HEK293 (cell line): ENCODE measurements around the gene ADAMTS9.

Source experiments
- CTCF ChIA-PET: fragments of 350-600 bp; formaldehyde crosslinking; extraction: SDS; loops from one replicate; lab custom pipeline; 2021; ENCODE audit warnings: antibody characterized with exemption; lab: Yijun Ruan, JAX
- POLR2A ChIA-PET: fragments of 300-600 bp; formaldehyde crosslinking; extraction: SDS; loops from one replicate; lab custom pipeline; 2020; ENCODE audit warnings: antibody characterized with exemption, inconsistent platforms; lab: Yijun Ruan, JAX
- H3K27ac ChIP-seq: fragments of 200-500 bp; sonication (Bioruptor generic); 2 replicates; pipeline ENCODE4 v1.5.1; 2014; ENCODE audit warnings: low read depth, low read length, control low read depth, inconsistent platforms; ENCODE audit errors: extremely low read depth
- H3K36me3 ChIP-seq, 2 experiments: fragments of 200-500 bp in 1 of 2; sonication (Bioruptor generic) in 1 of 2; 1 replicate in 1 of 2; 2 replicates in 1 of 2; pipeline ENCODE4 v1.5.1; 2014 to 2017; ENCODE audit warnings: inconsistent platforms in 2 of 2, low read length in 2 of 2; ENCODE audit not compliant: control insufficient read depth in 2 of 2, insufficient read depth in 1 of 2
- H3K4me1 ChIP-seq: fragments of 200-500 bp; sonication (Bioruptor generic); 2 replicates; pipeline ENCODE4 v1.5.1; 2014; ENCODE audit warnings: mild to moderate bottlenecking, low read length, inconsistent platforms; ENCODE audit not compliant: control insufficient read depth, insufficient read depth
- H3K4me3 ChIP-seq: 2 replicates; pipeline ENCODE4 v1.5.1; 2011; ENCODE audit warnings: low read depth, mild to moderate bottlenecking, control low read depth, low read length, moderate library complexity
- H3K9me3 ChIP-seq: fragments of 200-500 bp; sonication (Bioruptor generic); 2 replicates; pipeline ENCODE4 v1.5.1; 2014; ENCODE audit warnings: low read depth, low read length, inconsistent platforms; ENCODE audit not compliant: control insufficient read depth, insufficient read depth
- GLI4 ChIP-seq: fragments of 450-650 bp; formaldehyde crosslinking; IDR thresholded peaks from 2 replicates; pipeline ENCODE4 v1.5.1; 2016; ENCODE audit warnings: missing biosample characterization, missing genetic modification characterization
- MZF1 ChIP-seq: fragments of 450-650 bp; formaldehyde crosslinking; IDR thresholded peaks from 2 replicates; pipeline ENCODE4 v1.5.1; 2017; ENCODE audit warnings: missing biosample characterization, missing genetic modification characterization, borderline replicate concordance
- RBAK ChIP-seq: fragments of 450-650 bp; formaldehyde crosslinking; IDR thresholded peaks from 2 replicates; pipeline ENCODE4 v1.5.1; 2016; ENCODE audit warnings: missing biosample characterization, missing genetic modification characterization
- SCRT1 ChIP-seq: fragments of 450-650 bp; formaldehyde crosslinking; IDR thresholded peaks from 2 replicates; pipeline ENCODE4 v1.5.1; 2016; ENCODE audit warnings: missing biosample characterization, missing genetic modification characterization, borderline replicate concordance
- SP7 ChIP-seq: fragments of 450-650 bp; formaldehyde crosslinking; IDR thresholded peaks from 2 replicates; pipeline ENCODE4 v1.5.1; 2016; ENCODE audit warnings: missing biosample characterization, missing genetic modification characterization
- ZBTB48 ChIP-seq: fragments of 450-650 bp; formaldehyde crosslinking; IDR thresholded peaks from 2 replicates; pipeline ENCODE4 v1.5.1; 2016; ENCODE audit warnings: missing biosample characterization, missing genetic modification characterization
- ZFP37 ChIP-seq: fragments of 450-650 bp; formaldehyde crosslinking; IDR thresholded peaks from 2 replicates; pipeline ENCODE4 v1.5.1; 2016; ENCODE audit warnings: missing biosample characterization, missing genetic modification characterization
- ZNF16 ChIP-seq: fragments of 450-650 bp; formaldehyde crosslinking; IDR thresholded peaks from 2 replicates; pipeline ENCODE4 v1.5.1; 2016; ENCODE audit warnings: low read depth, missing biosample characterization, missing genetic modification characterization
- ZNF48 ChIP-seq: fragments of 450-650 bp; formaldehyde crosslinking; IDR thresholded peaks from 2 replicates; pipeline ENCODE4 v1.5.1; 2016; ENCODE audit warnings: missing biosample characterization, missing genetic modification characterization
- ZNF558 ChIP-seq: fragments of 450-650 bp; formaldehyde crosslinking; IDR thresholded peaks from 2 replicates; pipeline ENCODE4 v1.5.1; 2016; ENCODE audit warnings: missing biosample characterization, missing genetic modification characterization
- ZNF843 ChIP-seq: fragments of 450-650 bp; formaldehyde crosslinking; IDR thresholded peaks from 2 replicates; pipeline ENCODE4 v1.5.1; 2016; ENCODE audit warnings: missing biosample characterization, missing genetic modification characterization
- TF ChIP-seq, protein P1 (sequence below): fragments of 450-650 bp; formaldehyde crosslinking; IDR thresholded peaks from 2 replicates; pipeline ENCODE4 v1.5.1; 2017; ENCODE audit warnings: missing biosample characterization, missing genetic modification characterization
- TF ChIP-seq, protein P2 (sequence below): fragments of 450-650 bp; formaldehyde crosslinking; IDR thresholded peaks from 2 replicates; pipeline ENCODE4 v1.5.1; 2017; ENCODE audit warnings: missing biosample characterization, mild to moderate bottlenecking, missing genetic modification characterization, moderate library complexity
- TF ChIP-seq, protein P3 (sequence below): fragments of 450-650 bp; formaldehyde crosslinking; IDR thresholded peaks from 2 replicates; pipeline ENCODE4 v1.5.1; 2016; ENCODE audit warnings: missing biosample characterization, missing genetic modification characterization
- TF ChIP-seq, protein P4 (sequence below): fragments of 450-650 bp; formaldehyde crosslinking; IDR thresholded peaks from 2 replicates; pipeline ENCODE4 v1.5.1; 2016; ENCODE audit warnings: missing biosample characterization, missing genetic modification characterization
- TF ChIP-seq, protein P5 (sequence below): fragments of 450-650 bp; formaldehyde crosslinking; IDR thresholded peaks from 2 replicates; pipeline ENCODE4 v1.5.1; 2016; ENCODE audit warnings: missing biosample characterization, missing genetic modification characterization
- TF ChIP-seq, protein P6 (sequence below): fragments of 450-650 bp; formaldehyde crosslinking; IDR thresholded peaks from 2 replicates; pipeline ENCODE4 v1.5.1; 2016; ENCODE audit warnings: missing biosample characterization, missing genetic modification characterization
- TF ChIP-seq, protein P7 (sequence below): IDR thresholded peaks from 2 replicates; pipeline ENCODE4 v1.6.1; 2011; ENCODE audit warnings: mild to moderate bottlenecking, low read depth, low read length, borderline replicate concordance

The ADAMTS9 gene

DNA sequence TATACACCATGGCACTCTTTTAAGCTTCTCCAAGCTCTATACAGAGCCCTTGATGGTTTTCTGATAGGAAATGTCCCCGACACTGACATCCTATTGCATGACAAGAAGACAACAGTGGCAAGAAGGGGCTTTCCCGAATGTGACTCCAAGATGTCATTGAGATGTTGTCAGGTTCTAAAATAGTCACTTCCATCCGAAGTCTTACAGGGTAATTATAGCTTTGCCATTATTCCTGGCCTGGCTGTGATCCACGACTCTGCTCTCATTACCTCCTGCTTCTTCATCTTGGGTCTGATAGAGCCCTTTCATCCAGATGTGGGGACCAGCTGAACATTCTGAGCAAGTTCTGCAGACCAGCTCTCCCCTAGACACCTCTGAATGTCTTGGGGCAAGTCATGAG is 40.6 kb upstream of the ADAMTS9 start:
- H3K9me3 ChIP-seq: no peaks in the 10 kb centered on the region
- ChIA-PET CTCF (interaction anchor here (0.8 kb wide), 1 partner anchor 195 kb away, joined by 3 read pairs; no protein-coding TSS in a partner anchor), POLR2A (no interaction called here)
- no peaks in the 10 kb centered on the region for H3K4me1 ChIP-seq
- H3K4me3 ChIP-seq: no peak overlapping the region
- H3K27ac ChIP-seq: no peak overlapping the region
- H3K36me3 ChIP-seq: no peaks in the 10 kb centered on the region
- TF ChIP-seq, protein P1, sequence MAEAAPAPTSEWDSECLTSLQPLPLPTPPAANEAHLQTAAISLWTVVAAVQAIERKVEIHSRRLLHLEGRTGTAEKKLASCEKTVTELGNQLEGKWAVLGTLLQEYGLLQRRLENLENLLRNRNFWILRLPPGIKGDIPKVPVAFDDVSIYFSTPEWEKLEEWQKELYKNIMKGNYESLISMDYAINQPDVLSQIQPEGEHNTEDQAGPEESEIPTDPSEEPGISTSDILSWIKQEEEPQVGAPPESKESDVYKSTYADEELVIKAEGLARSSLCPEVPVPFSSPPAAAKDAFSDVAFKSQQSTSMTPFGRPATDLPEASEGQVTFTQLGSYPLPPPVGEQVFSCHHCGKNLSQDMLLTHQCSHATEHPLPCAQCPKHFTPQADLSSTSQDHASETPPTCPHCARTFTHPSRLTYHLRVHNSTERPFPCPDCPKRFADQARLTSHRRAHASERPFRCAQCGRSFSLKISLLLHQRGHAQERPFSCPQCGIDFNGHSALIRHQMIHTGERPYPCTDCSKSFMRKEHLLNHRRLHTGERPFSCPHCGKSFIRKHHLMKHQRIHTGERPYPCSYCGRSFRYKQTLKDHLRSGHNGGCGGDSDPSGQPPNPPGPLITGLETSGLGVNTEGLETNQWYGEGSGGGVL (tag by site-specific recombination): no peak
- TF ChIP-seq SP7 (tag by site-specific recombination): peak; percentile 62

DNA sequence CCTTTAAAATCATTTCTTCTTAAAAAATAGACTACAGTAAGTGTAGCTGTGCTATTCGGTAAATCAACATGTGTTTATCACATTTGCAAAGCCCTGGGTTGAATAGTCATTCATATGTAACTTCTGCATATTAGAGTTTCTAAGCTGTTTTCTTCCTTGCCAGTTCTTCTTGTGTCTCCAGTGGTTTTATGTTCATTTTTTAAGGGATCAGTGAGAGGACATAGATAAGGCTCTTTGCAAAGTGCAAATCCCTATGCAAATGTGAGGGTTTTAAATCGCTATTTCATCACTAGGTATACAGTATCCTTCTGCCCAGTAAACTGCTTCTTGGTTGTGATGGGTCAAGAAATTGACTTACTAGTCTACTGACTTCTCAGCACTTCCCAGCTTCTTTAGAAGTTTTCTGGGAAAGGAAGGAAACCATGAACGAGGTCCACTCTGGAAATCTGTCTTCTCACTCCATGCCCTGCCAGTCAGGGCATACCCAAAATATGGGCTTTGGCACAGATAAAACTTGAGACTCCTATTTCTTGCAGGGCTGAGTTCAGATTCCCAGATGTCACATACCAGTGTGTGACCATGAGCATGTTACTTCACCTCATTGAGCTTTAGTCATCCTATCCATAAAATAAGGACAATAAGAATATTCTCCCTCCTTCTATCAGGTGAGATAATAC is 38.8 kb upstream of the ADAMTS9 start:
- H3K27ac ChIP-seq: no peak overlapping the region
- CTCF ChIA-PET: no interaction called here
- TF ChIP-seq ZNF558 (tag by site-specific recombination) (no peak), ZNF843 (tag by site-specific recombination) (no peak), ZNF48 (tag by site-specific recombination) (no peak), GLI4 (tag by site-specific recombination) (no peak), ZBTB48 (tag by site-specific recombination) (no peak), ZFP37 (no peak), ZNF16 (no peak), SCRT1 (tag by site-specific recombination) (no peak), RBAK (tag by site-specific recombination) (no peak), MZF1 (tag by site-specific recombination) (no peak)
- TF ChIP-seq, protein P2, sequence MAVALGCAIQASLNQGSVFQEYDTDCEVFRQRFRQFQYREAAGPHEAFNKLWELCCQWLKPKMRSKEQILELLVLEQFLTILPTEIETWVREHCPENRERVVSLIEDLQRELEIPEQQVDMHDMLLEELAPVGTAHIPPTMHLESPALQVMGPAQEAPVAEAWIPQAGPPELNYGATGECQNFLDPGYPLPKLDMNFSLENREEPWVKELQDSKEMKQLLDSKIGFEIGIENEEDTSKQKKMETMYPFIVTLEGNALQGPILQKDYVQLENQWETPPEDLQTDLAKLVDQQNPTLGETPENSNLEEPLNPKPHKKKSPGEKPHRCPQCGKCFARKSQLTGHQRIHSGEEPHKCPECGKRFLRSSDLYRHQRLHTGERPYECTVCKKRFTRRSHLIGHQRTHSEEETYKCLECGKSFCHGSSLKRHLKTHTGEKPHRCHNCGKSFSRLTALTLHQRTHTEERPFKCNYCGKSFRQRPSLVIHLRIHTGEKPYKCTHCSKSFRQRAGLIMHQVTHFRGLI: no peak
- TF ChIP-seq, protein P3, sequence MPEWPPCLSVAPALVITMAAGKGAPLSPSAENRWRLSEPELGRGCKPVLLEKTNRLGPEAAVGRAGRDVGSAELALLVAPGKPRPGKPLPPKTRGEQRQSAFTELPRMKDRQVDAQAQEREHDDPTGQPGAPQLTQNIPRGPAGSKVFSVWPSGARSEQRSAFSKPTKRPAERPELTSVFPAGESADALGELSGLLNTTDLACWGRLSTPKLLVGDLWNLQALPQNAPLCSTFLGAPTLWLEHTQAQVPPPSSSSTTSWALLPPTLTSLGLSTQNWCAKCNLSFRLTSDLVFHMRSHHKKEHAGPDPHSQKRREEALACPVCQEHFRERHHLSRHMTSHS: no peak
- TF ChIP-seq, protein P4, sequence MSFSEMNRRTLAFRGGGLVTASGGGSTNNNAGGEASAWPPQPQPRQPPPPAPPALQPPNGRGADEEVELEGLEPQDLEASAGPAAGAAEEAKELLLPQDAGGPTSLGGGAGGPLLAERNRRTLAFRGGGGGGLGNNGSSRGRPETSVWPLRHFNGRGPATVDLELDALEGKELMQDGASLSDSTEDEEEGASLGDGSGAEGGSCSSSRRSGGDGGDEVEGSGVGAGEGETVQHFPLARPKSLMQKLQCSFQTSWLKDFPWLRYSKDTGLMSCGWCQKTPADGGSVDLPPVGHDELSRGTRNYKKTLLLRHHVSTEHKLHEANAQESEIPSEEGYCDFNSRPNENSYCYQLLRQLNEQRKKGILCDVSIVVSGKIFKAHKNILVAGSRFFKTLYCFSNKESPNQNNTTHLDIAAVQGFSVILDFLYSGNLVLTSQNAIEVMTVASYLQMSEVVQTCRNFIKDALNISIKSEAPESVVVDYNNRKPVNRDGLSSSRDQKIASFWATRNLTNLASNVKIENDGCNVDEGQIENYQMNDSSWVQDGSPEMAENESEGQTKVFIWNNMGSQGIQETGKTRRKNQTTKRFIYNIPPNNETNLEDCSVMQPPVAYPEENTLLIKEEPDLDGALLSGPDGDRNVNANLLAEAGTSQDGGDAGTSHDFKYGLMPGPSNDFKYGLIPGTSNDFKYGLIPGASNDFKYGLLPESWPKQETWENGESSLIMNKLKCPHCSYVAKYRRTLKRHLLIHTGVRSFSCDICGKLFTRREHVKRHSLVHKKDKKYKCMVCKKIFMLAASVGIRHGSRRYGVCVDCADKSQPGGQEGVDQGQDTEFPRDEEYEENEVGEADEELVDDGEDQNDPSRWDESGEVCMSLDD (tag by site-specific recombination): no peak
- TF ChIP-seq, protein P5, sequence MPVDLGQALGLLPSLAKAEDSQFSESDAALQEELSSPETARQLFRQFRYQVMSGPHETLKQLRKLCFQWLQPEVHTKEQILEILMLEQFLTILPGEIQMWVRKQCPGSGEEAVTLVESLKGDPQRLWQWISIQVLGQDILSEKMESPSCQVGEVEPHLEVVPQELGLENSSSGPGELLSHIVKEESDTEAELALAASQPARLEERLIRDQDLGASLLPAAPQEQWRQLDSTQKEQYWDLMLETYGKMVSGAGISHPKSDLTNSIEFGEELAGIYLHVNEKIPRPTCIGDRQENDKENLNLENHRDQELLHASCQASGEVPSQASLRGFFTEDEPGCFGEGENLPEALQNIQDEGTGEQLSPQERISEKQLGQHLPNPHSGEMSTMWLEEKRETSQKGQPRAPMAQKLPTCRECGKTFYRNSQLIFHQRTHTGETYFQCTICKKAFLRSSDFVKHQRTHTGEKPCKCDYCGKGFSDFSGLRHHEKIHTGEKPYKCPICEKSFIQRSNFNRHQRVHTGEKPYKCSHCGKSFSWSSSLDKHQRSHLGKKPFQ (tag by site-specific recombination): no peak
- TF ChIP-seq, protein P6, sequence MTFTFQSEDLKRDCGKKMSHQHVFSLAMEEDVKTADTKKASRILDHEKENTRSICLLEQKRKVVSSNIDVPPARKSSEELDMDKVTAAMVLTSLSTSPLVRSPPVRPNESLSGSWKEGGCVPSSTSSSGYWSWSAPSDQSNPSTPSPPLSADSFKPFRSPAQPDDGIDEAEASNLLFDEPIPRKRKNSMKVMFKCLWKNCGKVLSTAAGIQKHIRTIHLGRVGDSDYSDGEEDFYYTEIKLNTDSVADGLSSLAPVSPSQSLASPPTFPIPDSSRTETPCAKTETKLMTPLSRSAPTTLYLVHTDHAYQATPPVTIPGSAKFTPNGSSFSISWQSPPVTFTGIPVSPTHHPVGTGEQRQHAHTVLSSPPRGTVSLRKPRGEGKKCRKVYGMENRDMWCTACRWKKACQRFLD: no peak
- TF ChIP-seq, protein P7, sequence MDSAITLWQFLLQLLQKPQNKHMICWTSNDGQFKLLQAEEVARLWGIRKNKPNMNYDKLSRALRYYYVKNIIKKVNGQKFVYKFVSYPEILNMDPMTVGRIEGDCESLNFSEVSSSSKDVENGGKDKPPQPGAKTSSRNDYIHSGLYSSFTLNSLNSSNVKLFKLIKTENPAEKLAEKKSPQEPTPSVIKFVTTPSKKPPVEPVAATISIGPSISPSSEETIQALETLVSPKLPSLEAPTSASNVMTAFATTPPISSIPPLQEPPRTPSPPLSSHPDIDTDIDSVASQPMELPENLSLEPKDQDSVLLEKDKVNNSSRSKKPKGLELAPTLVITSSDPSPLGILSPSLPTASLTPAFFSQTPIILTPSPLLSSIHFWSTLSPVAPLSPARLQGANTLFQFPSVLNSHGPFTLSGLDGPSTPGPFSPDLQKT: no peak
- H3K9me3 ChIP-seq: no peaks in the 10 kb centered on the region
- no peaks in the 10 kb centered on the region for H3K36me3 ChIP-seq
- no peaks in the 10 kb centered on the region for H3K4me1 ChIP-seq
- POLR2A ChIA-PET: no interaction called here
- H3K4me3 ChIP-seq: no peak overlapping the region
